ENCODE results near the gene COMMD2. TPM values are rescaled to one million over a fixed set of nuclear protein-coding genes. Genes with fewer than 3 reads are reported as not detected.

Gene COMMD2
- total and polyA plus RNA-seq, 2 donors (not counting 1 experiment from before 2014, with no cell fraction given) = 15.0 to 45.1 TPM

GRCh38 chr3:149770246-149770645 is 18.0 kb upstream of the COMMD2 start:
- Histone ChIP-seq H3K9ac (ENCODE audit: low read length) (no peak overlapping the region), H3K4me1 (ENCODE audit: control insufficient read depth in 2 of 2, insufficient read depth in 2 of 2, low read length in 2 of 2) (no peaks in the 10 kb centered on the region), H3K27ac (ENCODE audit: low read length in 2 of 2) (no peak overlapping the region), H3K36me3 (replicated peaks in 1 of 2; ENCODE audit: control extremely low read depth in 1 of 2, control insufficient read depth in 1 of 2, extremely low read depth in 1 of 2, insufficient read depth in 2 of 2, low read length in 1 of 2) (no peaks in the 10 kb centered on the region), H3K4me3 (ENCODE audit: control extremely low read depth in 1 of 5, extremely low read depth in 1 of 5, insufficient read depth in 1 of 5, low read depth in 2 of 5, low read length in 4 of 5) (no peak overlapping the region), H3K27me3 (replicated peaks in 1 of 4; ENCODE audit: control extremely low read depth in 1 of 4, control insufficient read depth in 3 of 4, insufficient read depth in 4 of 4, low read length in 3 of 4) (no peaks in the 10 kb centered on the region), H2AFZ (ENCODE audit: insufficient read depth, low read depth, low read length, poor library complexity, severe bottlenecking) (no peak overlapping the region), H3K9me3 (ENCODE audit: control extremely low read depth in 1 of 3, control insufficient read depth in 2 of 3, insufficient read depth in 1 of 3, low read length in 2 of 3) (no peaks in the 10 kb centered on the region), H3K79me2 (ENCODE audit: control insufficient read depth, insufficient read depth, low read length) (no peaks in the 10 kb centered on the region), H3K4me2 (replicated peaks; ENCODE audit: low read depth, low read length, poor library complexity, severe bottlenecking) (no peak overlapping the region), H4K20me1 (ENCODE audit: control insufficient read depth, insufficient read depth, low read length, poor library complexity, severe bottlenecking) (no peaks in the 10 kb centered on the region)
- Mint-ChIP-seq H3K4me1 (no peaks in the 10 kb centered on the region), H3K4me3 (no peak overlapping the region), H3K27me3 (peaks cover 24% of the 10 kb centered on the region), H3K9me3 (ENCODE audit: insufficient read depth) (no peaks in the 10 kb centered on the region), H3K27ac (no peak overlapping the region)
- DNase-seq = no peak
- CTCF ChIA-PET = interaction anchor here (0.9 to 17.2 kb wide), 19 partner anchors 7 to 650 kb away, joined by 3 to 307 read pairs (median 4); partner anchors contain the start of gene COMMD2
- WGBS (ENCODE audit: insufficient coverage) = no CpG with 5 or more reads among the region's 2 CpGs
- TF ChIP-seq CTCF (IDR thresholded peaks at IDR 0.05) (no peak), EZH2 (IDR thresholded peaks at IDR 0.05; ENCODE audit: borderline replicate concordance, insufficient read depth, low read depth, low read length, poor library complexity, severe bottlenecking) (no peak)
- ATAC-seq (ENCODE audit: low read depth) = no peak
- POLR2A ChIA-PET = no interaction called here
- intact Hi-C loops (cut with micrococcal nuclease) = no loop called here

DNA sequence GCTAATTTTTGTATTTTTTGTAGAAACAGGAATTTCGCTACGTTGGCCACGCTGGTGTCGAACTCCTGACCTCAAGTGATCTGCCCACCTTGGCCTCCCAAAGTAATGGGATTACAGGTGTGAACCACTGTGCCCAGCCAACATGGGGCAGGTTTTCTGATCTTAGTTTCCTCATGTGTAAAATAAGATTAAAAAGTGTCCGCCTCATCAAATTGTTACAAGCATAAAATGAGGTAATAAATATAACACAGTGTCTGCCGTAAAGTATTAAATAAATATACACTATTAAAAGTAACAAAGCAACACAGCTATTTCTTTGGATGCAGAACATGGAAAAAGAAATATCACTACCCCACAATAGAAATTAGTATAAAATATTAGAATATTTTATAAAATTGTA is 16.4 kb upstream of the COMMD2 start:
- no peaks in the 10 kb centered on the region for H4K20me1 ChIP-seq (ENCODE audit: control insufficient read depth, insufficient read depth, low read length, poor library complexity, severe bottlenecking)
- POLR2A ChIA-PET = no interaction called here
- Mint-ChIP-seq H3K4me1 (no peaks in the 10 kb centered on the region), H3K4me3 (no peak overlapping the region), H3K27me3 (peaks cover 33% of the 10 kb centered on the region), H3K9me3 (ENCODE audit: insufficient read depth) (no peaks in the 10 kb centered on the region), H3K27ac (no peak overlapping the region)
- 93% methylated on average over 4 of the region's 6 CpGs for WGBS (ENCODE audit: insufficient coverage)
- H3K4me1 ChIP-seq (ENCODE audit: control insufficient read depth in 2 of 2, insufficient read depth in 2 of 2, low read length in 2 of 2) = no peaks in the 10 kb centered on the region
- no peak overlapping the region for H3K4me3 ChIP-seq (ENCODE audit: control extremely low read depth in 1 of 5, extremely low read depth in 1 of 5, insufficient read depth in 1 of 5, low read depth in 2 of 5, low read length in 4 of 5)
- H3K27ac ChIP-seq (ENCODE audit: low read length in 2 of 2) = no peak overlapping the region
- H3K9me3 ChIP-seq (ENCODE audit: control extremely low read depth in 1 of 3, control insufficient read depth in 2 of 3, insufficient read depth in 1 of 3, low read length in 2 of 3) = no peaks in the 10 kb centered on the region
- H3K36me3 ChIP-seq (replicated peaks in 1 of 2; ENCODE audit: control extremely low read depth in 1 of 2, control insufficient read depth in 1 of 2, extremely low read depth in 1 of 2, insufficient read depth in 2 of 2, low read length in 1 of 2) = no peaks in the 10 kb centered on the region
- no peak overlapping the region for H2AFZ ChIP-seq (ENCODE audit: insufficient read depth, low read depth, low read length, poor library complexity, severe bottlenecking)
- H3K4me2 ChIP-seq (replicated peaks; ENCODE audit: low read depth, low read length, poor library complexity, severe bottlenecking) = no peak overlapping the region
- intact Hi-C loops (cut with micrococcal nuclease) = loop anchor here (5.0 kb wide), 1 partner anchor 199 kb away; no protein-coding TSS in a partner anchor
- H3K9ac ChIP-seq (ENCODE audit: low read length) = no peak overlapping the region
- CTCF ChIA-PET = interaction anchor here (0.6 to 17.2 kb wide), 4 partner anchors 17 to 954 kb away, joined by 3 to 307 read pairs (median 8); partner anchors contain the start of gene COMMD2
- ATAC-seq (ENCODE audit: low read depth) (no peak), DNase-seq (no peak)
- TF ChIP-seq EZH2 (IDR thresholded peaks at IDR 0.05; ENCODE audit: borderline replicate concordance, insufficient read depth, low read depth, low read length, poor library complexity, severe bottlenecking) (no peak), CTCF (IDR thresholded peaks at IDR 0.05) (no peak)
- no peaks in the 10 kb centered on the region for H3K79me2 ChIP-seq (ENCODE audit: control insufficient read depth, insufficient read depth, low read length)
- peaks cover 0 to 4% (median 0%) of the 10 kb centered on the region in 4 experiments for H3K27me3 ChIP-seq (replicated peaks in 1 of 4; ENCODE audit: control extremely low read depth in 1 of 4, control insufficient read depth in 3 of 4, insufficient read depth in 4 of 4, low read length in 3 of 4)
